GM18951 (cell line): ENCODE data around the gene HSPA4.

Experiments
- POLR2A ChIP-seq: IDR thresholded peaks from 4 replicates; pipeline ENCODE4 v1.6.1; 2011; ENCODE audit warnings: mild to moderate bottlenecking; ENCODE audit not compliant: insufficient read length, insufficient read depth; ENCODE audit errors: extremely low read depth
- in situ Hi-C: fragments of 300-500 bp; cut with MboI; formaldehyde crosslinking; loops from one replicate; pipeline ENCODE4 v1.12.0; 2022; ENCODE audit warnings: low sequenced_read_pairs, mixed read lengths, inconsistent platforms; ENCODE audit not compliant: unreplicated experiment

HSPA4 gene

GRCh38 chr5:133035224-133035623 lies 16.6 kb upstream of the HSPA4 start:
- in situ Hi-C loops, result loop anchor here (25.0 kb wide), 1 partner anchor 1427 kb away; no protein-coding TSS in a partner anchor
- no peak for TF ChIP-seq POLR2A

DNA sequence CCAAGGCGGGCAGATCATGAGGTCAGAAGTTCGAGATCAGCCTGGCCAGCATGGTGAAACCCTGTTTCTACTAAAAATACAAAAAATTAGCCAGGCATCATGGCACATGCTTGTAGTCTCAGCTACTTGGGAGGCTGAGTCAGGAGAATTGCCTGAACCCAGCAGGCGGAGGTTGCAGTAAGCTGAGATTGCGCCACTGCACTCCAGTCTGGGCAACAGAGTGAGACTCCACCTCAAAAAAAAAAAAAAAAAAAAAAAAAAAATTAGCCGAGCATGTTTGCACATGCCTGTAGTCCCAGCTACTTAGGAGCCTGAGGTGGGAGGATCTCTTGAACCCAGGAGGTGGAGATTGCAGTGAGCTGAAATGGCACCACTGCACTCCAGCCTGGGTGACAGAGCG lies 15.1 kb upstream of the HSPA4 start:
- in situ Hi-C loops, result loop anchor here (25.0 kb wide), 1 partner anchor 1426 kb away; no protein-coding TSS in a partner anchor

- no peak for TF ChIP-seq POLR2A
- in situ Hi-C loops, result loop anchor here (25.0 kb wide), 1 partner anchor 1421 kb away; no protein-coding TSS in a partner anchor
Observed at GRCh38 chr5:133041157-133041784, 10.5 kb upstream of the HSPA4 start.

GRCh38 chr5:133041910-133042309 lies 9.9 kb upstream of the HSPA4 start:
- in situ Hi-C loops, result loop anchor here (25.0 kb wide), 1 partner anchor 1420 kb away; no protein-coding TSS in a partner anchor
- TF ChIP-seq POLR2A, result no peak

DNA sequence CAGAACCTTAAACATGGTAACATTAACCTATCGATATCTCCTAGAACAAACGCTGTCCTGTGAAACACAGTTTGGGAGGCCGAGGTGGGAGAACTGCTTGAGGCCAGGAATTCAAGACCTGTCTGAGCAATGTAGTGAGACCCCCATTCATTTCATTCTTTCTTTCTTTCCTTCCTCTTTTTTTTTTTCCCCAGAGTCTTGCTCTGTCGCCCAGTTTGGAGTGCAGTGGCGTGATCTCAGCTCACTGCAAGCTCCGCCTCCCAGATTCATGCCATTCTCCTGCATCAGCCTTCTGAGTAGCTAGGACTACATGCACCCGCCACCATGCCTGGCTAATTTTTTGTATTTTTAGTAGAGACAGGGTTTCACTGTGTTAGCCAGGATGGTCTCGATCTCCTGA lies 5.3 kb upstream of the HSPA4 start:
- in situ Hi-C loops, result loop anchor here (25.0 kb wide), 1 partner anchor 1416 kb away; no protein-coding TSS in a partner anchor

DNA sequence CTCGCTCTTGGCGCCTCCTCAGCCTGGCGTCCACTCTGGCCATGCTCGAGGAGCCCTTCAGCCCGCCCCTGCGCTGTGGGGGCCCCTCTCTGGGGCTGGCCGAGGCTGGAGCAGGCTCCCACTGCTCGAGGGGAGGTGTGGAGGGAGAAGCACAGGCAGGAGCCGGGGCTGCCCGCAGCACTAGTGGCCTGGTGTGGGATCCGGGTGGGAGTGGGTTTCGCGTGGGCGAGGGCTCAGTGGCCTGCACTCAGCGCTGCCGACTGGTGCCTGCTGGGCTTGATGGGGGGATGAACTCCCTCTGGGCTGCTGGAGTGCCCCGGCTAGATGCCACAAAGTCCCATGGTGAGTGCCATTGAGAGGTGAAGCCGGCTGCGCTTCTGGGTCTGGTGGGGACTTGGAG lies 4.4 kb upstream of the HSPA4 start:
- TF ChIP-seq POLR2A, result no peak
- in situ Hi-C loops, result loop anchor here (25.0 kb wide), 1 partner anchor 1415 kb away; no protein-coding TSS in a partner anchor

DNA sequence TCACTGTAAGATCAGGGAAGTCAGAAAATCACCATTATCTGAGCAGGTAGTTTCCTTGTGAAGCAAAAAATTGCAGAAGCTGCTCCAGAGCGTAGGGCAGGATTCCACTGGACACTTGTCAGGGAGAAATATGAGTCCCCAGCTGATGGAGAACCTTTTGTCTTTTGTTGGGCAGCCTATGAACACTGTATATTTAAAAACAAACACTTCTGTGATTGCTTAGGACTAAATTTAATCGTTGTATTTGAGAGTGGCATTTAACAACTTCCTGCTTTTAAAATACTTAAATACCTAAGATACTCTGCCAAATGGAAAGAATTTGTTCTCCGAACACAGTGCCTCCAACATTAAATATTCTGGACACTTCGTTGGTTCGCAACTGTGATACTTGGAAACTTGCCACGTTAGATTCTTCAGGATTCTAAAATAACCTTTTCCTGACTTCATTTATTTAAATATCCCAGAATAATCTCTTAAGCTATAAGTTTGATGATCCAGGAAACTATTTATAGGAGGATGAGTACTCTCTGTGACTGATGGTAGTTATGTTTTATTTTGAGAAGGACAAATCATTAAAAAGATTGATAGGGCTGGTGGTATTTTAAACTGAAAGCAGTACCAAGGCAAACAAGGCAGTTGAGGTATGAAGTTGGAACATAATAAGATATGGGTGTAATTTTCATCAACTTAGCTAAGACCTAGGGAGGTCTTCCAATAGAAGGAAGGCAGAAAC lies 2.7 kb upstream of the HSPA4 start:
- no peak for TF ChIP-seq POLR2A
- in situ Hi-C loops, result loop anchor here (25.0 kb wide), 1 partner anchor 1413 kb away; no protein-coding TSS in a partner anchor

GRCh38 chr5:133049726-133050048 lies 2.1 kb upstream of the HSPA4 start:
- in situ Hi-C loops, result loop anchor here (25.0 kb wide), 1 partner anchor 1413 kb away; no protein-coding TSS in a partner anchor
- no peak for TF ChIP-seq POLR2A

DNA sequence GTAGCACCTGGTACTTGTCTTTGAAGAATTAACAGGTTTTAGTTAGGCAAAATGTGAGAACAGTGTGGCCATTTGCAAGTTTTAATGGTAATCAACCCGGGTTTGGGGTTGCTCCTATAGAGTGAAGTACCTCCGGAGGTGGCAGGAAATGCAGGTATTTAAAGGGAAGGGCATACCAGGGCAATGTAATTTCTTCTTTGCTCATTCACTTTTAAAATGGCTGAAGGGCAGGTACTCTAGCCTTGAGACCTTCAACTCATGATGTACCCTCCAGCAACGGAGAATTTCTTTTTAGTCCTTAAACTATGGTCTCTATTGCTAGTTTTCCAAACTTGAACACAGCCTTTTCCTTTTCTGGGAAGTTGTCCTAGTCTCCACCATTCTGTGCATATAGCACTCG lies 1.3 kb upstream of the HSPA4 start:
- no peak for TF ChIP-seq POLR2A
- in situ Hi-C loops, result no loop called here

GRCh38 chr5:133051061-133051541 lies 712 bp upstream of the HSPA4 start:
- in situ Hi-C loops, result no loop called here
- no peak for TF ChIP-seq POLR2A

- TF ChIP-seq POLR2A, result peak; percentile 47
- in situ Hi-C loops, result no loop called here
Observed at GRCh38 chr5:133052317-133053175, 733 bp downstream of the HSPA4 start.

GRCh38 chr5:133053448-133053847 lies 1.6 kb downstream of the HSPA4 start:
- TF ChIP-seq POLR2A, result no peak
- in situ Hi-C loops, result no loop called here
